ENCODE results near the gene KTI12.
"Not testable (repeated sequence)": the region's sequence is repeated elsewhere in the genome, so short reads cannot be mapped to it uniquely, and the experiment has no call there.

KTI12 gene

GRCh38 chr1:52037909-52038308 lies 4.3 kb upstream of the KTI12 start:
- no peak for DNase-seq

- no peak for DNase-seq
Observed at GRCh38 chr1:52037402-52037814, 3.8 kb upstream of the KTI12 start.

- no peak for DNase-seq
Observed at GRCh38 chr1:52034050-52034384, 407 bp upstream of the KTI12 start.

GRCh38 chr1:52032785-52033131 lies 852 bp downstream of the KTI12 start:
- DNase-seq, result no peak

- no peak for DNase-seq
Observed at GRCh38 chr1:52032124-52032784, 1.4 kb downstream of the KTI12 start.

- DNase-seq, result not testable (repeated sequence)
Observed at GRCh38 chr1:52028839-52029238, 4.8 kb downstream of the KTI12 start.

GRCh38 chr1:52028328-52028727 lies 5.3 kb downstream of the KTI12 start:
- DNase-seq, result no peak

- DNase-seq, result no peak
Observed at GRCh38 chr1:52026278-52026677, 7.3 kb downstream of the KTI12 start.

GRCh38 chr1:52022133-52022532 lies 11.5 kb downstream of the KTI12 start:
- DNase-seq, result no peak

GRCh38 chr1:52008071-52008809 lies 25.4 kb downstream of the KTI12 start:
- DNase-seq, result no peak

GRCh38 chr1:52007215-52008002 lies 26.2 kb downstream of the KTI12 start:
- no peak for DNase-seq

GRCh38 chr1:52006081-52006553 lies 27.5 kb downstream of the KTI12 start:
- not testable (repeated sequence) for DNase-seq

- DNase-seq, result not testable (repeated sequence)
Observed at GRCh38 chr1:52005548-52005947, 28.1 kb downstream of the KTI12 start.

- DNase-seq, result no peak
Observed at GRCh38 chr1:52003877-52004276, 29.7 kb downstream of the KTI12 start.

- DNase-seq, result peak; percentile 19
Observed at GRCh38 chr1:52002038-52002917, 31.3 kb downstream of the KTI12 start.

GRCh38 chr1:51998701-51999100 lies 34.9 kb downstream of the KTI12 start:
- no peak for DNase-seq

- DNase-seq, result no peak
Observed at GRCh38 chr1:51997974-51998382, 35.6 kb downstream of the KTI12 start.

- DNase-seq, result peak; percentile 92
Observed at GRCh38 chr1:51990478-51990965, 43.1 kb downstream of the KTI12 start, which contains the start of gene RAB3B. RAB3B (minus strand) TSS chr1:51990700; CDS start chr1:51977117, 13,583 bp downstream.

- DNase-seq, result peak; percentile 17
Observed at GRCh38 chr1:51989582-51990477, 43.8 kb downstream of the KTI12 start.

GRCh38 chr1:51988254-51988653 lies 45.4 kb downstream of the KTI12 start:
- DNase-seq, result no peak

GRCh38 chr1:51986718-51987117 lies 46.9 kb downstream of the KTI12 start:
- DNase-seq, result no peak

Measured in activated CD8-positive, alpha-beta memory T cell treated with anti-CD3 and anti-CD28 coated beads, Interleukin-2, amount 50 U/mL, for 4 hours (primary cell).